Epithelial cell of esophagus (primary cell): ENCODE results near the gene TMEM101.
"Not testable (repeated sequence)": the region's sequence is repeated elsewhere in the genome, so short reads cannot be mapped to it uniquely, and the experiment has no call there.

ENCODE experiments used
- DNase-seq: peaks from one replicate; pipeline ENCODE4 v3.0.0; 2010; ENCODE audit warnings: low read depth
- H3K4me3 ChIP-seq: 2 replicates; pipeline ENCODE4 v1.5.1; 2011; ENCODE audit warnings: mild to moderate bottlenecking, low read length, control low read depth
- TF ChIP-seq, protein P1 (sequence below): IDR thresholded peaks from 2 replicates; pipeline ENCODE4 v1.5.1; 2011; ENCODE audit warnings: low read depth, mild to moderate bottlenecking, low read length, control low read depth, inconsistent platforms; ENCODE audit not compliant: insufficient read depth; ENCODE audit errors: missing control alignments

The TMEM101 gene

DNA sequence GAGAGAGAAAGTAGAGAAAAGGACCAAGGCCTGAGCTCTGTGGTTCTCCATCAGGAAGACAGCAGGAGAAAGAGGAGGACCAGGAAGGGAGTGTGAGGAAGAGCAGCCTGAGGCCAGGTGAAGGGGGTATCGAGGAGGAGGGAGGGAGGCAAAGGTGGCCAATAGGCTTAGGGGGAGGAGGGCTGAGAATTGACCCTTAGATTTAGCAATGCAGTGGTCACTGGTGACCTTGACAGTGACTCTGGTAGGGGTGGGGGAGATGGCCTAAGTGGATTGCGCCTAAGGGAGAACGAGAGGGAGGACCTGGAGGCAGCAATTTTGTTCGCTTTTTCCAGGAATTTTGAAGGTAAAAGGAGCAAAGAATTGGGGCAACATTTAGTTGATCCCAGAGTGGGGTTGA is 15.7 kb downstream of the TMEM101 start:
- H3K4me3 ChIP-seq: no peak overlapping the region
- DNase-seq: no peak
- TF ChIP-seq, protein P1, sequence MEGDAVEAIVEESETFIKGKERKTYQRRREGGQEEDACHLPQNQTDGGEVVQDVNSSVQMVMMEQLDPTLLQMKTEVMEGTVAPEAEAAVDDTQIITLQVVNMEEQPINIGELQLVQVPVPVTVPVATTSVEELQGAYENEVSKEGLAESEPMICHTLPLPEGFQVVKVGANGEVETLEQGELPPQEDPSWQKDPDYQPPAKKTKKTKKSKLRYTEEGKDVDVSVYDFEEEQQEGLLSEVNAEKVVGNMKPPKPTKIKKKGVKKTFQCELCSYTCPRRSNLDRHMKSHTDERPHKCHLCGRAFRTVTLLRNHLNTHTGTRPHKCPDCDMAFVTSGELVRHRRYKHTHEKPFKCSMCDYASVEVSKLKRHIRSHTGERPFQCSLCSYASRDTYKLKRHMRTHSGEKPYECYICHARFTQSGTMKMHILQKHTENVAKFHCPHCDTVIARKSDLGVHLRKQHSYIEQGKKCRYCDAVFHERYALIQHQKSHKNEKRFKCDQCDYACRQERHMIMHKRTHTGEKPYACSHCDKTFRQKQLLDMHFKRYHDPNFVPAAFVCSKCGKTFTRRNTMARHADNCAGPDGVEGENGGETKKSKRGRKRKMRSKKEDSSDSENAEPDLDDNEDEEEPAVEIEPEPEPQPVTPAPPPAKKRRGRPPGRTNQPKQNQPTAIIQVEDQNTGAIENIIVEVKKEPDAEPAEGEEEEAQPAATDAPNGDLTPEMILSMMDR: no peak

DNA sequence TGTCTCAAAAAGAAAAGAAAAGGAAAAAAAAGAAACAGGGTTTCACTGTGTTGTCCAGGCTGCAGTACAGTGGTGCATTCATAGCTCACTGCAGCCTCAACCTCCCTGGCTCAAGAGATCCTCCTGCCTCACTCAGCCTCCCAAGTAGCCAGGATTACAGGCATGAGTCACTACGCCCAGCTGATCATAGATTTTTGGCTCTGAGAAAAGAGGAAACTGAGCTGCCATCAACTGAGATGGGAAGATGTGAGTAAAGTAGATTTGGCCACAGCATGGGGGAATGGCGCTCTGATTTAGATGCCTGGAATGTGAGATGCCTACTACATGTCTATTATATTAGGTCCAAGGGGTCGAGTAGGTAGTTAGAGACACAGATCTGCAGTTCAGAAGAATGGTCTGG is 16.2 kb downstream of the TMEM101 start:
- TF ChIP-seq, protein P1: no peak
- H3K4me3 ChIP-seq: no peak overlapping the region
- DNase-seq: peak; percentile 39

DNA sequence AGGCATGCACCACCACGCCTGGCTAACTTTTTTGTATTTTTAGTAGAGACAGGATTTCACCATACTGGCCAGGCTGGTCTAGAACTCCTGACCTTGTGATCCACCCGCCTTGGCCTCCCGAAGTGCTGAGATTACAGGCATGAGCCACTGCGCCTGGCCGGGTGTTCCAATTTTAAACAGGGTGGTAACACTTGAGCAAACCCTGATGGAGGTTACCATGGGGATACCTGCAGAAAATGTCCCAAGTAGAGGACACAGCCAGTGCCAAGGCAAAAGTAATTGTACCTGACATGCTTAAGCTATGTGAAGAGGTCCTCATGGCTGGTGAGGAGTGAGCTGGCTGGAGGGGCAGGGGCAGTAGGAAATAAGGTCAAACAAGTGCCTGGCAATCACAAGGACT is 17.6 kb downstream of the TMEM101 start:
- not testable (repeated sequence) for DNase-seq, H3K4me3 ChIP-seq

DNA sequence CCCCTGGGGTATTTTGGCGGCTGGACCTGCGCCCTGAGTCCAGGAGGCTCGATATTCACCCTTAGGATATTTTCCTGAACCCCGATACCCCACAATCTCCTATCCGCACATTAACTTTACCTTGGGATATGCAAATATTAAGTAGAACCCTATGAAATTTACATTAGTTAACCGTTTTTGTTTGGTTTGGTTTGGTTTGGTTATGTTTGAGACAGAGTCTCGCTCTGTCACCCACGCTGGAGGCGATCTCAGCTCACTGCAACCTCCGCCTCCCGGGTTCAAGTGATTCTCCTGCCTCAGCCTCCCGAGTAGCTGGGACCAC is 19.7 kb downstream of the TMEM101 start:
- no peak for DNase-seq
- H3K4me3 ChIP-seq: no peak overlapping the region
- TF ChIP-seq, protein P1: no peak

DNA sequence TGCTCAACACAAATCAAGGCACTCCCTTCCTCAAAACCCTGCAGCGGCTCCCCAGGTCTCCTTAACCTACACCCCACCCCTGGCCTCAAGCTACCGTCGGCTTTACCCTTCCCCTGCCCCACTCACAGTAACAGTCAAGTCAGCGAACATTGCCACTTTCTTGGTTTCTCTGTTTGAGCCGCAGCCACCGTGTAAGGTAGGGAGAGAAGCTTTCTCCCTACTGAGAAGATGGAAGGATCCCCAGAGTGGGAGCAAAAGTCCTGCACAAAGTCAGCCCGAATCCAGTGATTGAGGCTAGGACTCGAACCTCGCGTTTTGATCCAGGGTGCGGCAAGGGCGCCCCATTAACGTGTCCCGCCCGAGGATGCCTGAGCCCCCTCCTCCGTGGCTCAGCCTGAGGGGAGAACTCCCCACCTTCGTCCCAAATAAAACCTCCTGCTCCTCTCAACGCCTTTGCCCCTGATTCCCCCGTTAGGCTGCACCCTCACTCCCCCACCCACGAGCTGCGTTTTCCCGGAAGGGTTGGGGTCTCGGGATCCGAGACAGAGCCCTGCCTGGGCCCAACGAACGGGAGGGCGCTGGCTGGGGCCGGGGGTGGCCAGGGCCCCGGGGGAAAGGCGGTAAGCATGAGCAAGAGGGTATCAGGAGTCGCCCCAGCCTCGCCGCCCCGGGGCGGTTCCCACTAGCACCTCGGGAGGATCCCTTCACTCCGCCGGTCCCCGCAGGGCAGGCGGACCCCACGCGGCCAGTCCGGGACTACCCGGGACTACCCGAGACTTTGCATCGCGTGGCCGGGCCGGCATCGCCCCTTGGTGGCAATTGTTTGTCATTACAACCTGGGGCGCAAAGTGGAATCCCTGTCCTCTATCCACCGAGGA is 20.3 kb downstream of the TMEM101 start:
- TF ChIP-seq, protein P1: peak; percentile 78
- DNase-seq: peak; percentile 50
- peak overlapping the region; percentile 40 for H3K4me3 ChIP-seq

DNA sequence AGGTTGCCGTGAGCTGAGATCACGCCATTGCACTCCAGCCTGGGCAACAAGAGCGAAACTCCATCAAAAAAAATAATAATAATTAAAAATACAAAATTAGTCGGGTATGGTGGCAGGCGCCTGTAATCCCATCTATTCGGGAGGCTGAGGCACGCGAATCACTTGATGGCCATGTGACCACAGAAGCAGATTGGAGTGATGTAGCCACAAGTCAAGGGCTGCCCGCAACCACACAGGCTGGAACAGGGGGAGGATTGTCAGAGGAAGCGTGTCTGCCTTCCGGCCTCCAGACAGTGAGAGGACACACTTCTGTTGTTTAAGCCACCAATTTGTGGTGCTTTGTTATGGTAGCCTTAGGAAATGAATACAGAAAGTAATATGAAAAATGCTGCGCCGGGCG is 22.1 kb downstream of the TMEM101 start:
- H3K4me3 ChIP-seq: no peak overlapping the region
- DNase-seq: no peak
- TF ChIP-seq, protein P1: no peak

DNA sequence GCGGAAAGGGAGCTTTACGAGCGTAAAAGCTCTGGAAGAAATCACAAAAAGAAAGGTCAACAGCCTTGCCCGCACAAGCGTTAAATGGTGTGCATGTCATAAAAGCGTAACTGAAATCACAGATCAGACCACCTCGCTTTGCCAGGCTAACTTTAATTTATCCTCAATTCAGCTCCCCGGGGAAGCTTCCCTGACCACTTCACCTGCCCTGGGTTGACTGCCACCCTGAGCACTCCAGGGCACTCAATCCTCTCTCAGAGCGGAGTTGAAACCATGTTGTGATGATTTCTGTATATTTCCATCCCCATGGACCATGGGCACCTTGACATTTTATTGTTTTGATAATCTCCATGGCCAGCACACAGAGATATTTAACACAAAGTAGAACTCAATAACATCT is 26.5 kb downstream of the TMEM101 start:
- TF ChIP-seq, protein P1: no peak
- DNase-seq: no peak
- no peak overlapping the region for H3K4me3 ChIP-seq
